Left lung (tissue), 10 donors: ENCODE measurements around the gene KRT32. TPM values are rescaled to one million over a fixed set of nuclear protein-coding genes. Genes with fewer than 3 reads are reported as not detected.

Source experiments
- ATAC-seq: fragments of 200-7000 bp; cut with Tn5 transposase; one replicate; pipeline ENCODE4 v1.9.1; 2020; ENCODE audit warnings: moderate library complexity
- DNase-seq, 4 donors: peaks; one replicate each; pipeline ENCODE4 v3.0.0-alpha.2; 2013 to 2020
- H3K27ac ChIP-seq, 2 donors: fragments of 200-600 bp; sonication (generic) in 1 of 2; one replicate each; pipeline versions ENCODE4 v1.5.0 to v1.8.0; 2020 to 2021
- H3K27me3 ChIP-seq, 2 donors: fragments of 200-600 bp; sonication (generic) in 1 of 2; one replicate each; pipeline versions ENCODE4 v1.5.0 to v1.8.0; 2020 to 2021
- H3K36me3 ChIP-seq, 2 donors: fragments of 200-600 bp; sonication (generic) in 1 of 2; one replicate each; pipeline versions ENCODE4 v1.5.0 to v1.8.0; 2020 to 2021
- H3K4me1 ChIP-seq, 2 donors: fragments of 200-600 bp; one replicate each; pipeline ENCODE4 v1.8.0; 2021
- H3K4me3 ChIP-seq, 2 donors: fragments of 200-600 bp; sonication (generic) in 1 of 2; one replicate each; pipeline versions ENCODE4 v1.5.0 to v1.8.0; 2020 to 2021; ENCODE audit warnings: mild to moderate bottlenecking in 1 of 2
- H3K9me3 ChIP-seq, 2 donors: fragments of 200-600 bp; sonication (generic) in 1 of 2; one replicate each; pipeline versions ENCODE4 v1.5.0 to v1.8.0; 2020 to 2021
- intact Hi-C, 2 donors: fragments of 100-400 bp; cut with DNase I; formaldehyde crosslinking; loops; one replicate each; pipeline versions ENCODE4 v1.11.2 to v1.14.2; 2022
- polyA plus RNA-seq, 6 donors: library from polyadenylated mRNA; unstranded; fragments of 120-200 nt; gene quantifications; one replicate each; pipeline ENCODE4 v1.2.1, GENCODE V29; 2013; ENCODE audit not compliant: insufficient read length in 6 of 6
- total RNA-seq, 2 donors: library from RNA; stranded (reverse); fragmentation: NEBNext Ultra II Directional; extraction: Animal tissue kit (Norgen Biotek cat#: 25700); gene quantifications; one replicate each; pipeline ENCODE4 v1.2.1, GENCODE V29; 2021
- TF ChIP-seq, protein P1 (sequence below), 2 donors: fragments of 200-600 bp; sonication (generic) in 1 of 2; IDR thresholded peaks; one replicate each; pipeline versions ENCODE4 v1.5.0 to v1.8.0; 2021; ENCODE audit warnings: antibody characterized with exemption in 2 of 2
- donor health status: DM: no; HTN: yes; CAD: no.
- donor health status: DM: no; HTN: no; CAD: no.

Gene KRT32
- total and polyA plus RNA-seq, 8 donors = not detected

DNA sequence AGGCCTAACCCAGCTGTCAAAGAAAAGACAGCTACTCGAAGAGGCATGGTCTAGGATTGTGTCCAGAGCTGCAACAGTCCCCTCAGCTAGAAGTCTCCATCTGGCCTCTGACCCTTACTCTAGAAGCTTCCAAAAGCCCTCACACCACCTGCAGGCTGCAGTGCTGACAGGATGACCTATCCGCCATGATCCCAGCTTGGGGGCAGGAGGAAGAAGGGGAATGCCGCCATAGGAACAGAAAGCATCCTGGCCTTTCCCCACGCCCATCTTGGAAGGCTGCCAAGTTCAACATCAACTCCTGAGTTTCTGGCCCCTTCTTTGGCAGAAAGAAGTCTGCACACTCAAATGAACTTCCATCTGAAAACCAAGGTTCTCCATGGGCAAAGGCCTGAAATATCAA lies 25.6 kb upstream of the KRT32 start:
- Histone ChIP-seq H3K27ac (no peak overlapping the region), H3K4me3 (no peak overlapping the region), H3K27me3 (no peaks in the 10 kb centered on the region), H3K36me3 (no peaks in the 10 kb centered on the region), H3K9me3 (no peaks in the 10 kb centered on the region), H3K4me1 (peaks cover 5 to 32% of the 10 kb centered on the region in 2 donors)
- ATAC-seq (no peak), DNase-seq (peak in 2 of 4 donors; percentile 22 to 61)
- TF ChIP-seq, protein P1, sequence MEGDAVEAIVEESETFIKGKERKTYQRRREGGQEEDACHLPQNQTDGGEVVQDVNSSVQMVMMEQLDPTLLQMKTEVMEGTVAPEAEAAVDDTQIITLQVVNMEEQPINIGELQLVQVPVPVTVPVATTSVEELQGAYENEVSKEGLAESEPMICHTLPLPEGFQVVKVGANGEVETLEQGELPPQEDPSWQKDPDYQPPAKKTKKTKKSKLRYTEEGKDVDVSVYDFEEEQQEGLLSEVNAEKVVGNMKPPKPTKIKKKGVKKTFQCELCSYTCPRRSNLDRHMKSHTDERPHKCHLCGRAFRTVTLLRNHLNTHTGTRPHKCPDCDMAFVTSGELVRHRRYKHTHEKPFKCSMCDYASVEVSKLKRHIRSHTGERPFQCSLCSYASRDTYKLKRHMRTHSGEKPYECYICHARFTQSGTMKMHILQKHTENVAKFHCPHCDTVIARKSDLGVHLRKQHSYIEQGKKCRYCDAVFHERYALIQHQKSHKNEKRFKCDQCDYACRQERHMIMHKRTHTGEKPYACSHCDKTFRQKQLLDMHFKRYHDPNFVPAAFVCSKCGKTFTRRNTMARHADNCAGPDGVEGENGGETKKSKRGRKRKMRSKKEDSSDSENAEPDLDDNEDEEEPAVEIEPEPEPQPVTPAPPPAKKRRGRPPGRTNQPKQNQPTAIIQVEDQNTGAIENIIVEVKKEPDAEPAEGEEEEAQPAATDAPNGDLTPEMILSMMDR (IDR thresholded peaks at IDR 0.05) = no peak
- intact Hi-C loops = no loop called here

DNA sequence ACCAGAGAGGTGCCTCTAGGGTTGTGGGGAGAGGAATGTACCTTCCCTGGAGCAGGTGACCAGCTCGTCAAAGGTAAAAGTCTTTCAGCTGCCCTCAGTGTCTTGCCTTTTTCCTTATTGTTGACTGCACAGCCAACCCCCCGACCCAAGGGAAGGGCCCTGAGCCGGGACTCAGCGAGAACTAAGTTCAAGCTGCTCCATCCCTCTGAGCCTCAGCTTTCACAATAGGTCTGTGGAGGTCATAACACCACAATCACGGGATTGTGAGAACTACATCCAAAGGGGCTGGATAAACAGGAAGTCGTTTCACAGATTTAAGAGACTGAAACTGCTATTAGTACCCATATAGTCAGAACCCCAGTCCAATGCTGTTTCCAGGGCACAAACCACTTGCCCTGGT lies 25.2 kb upstream of the KRT32 start:
- no peak overlapping the region for H3K27ac ChIP-seq
- no peaks in the 10 kb centered on the region for H3K27me3 ChIP-seq
- ATAC-seq (no peak), DNase-seq (no peak)
- peaks cover 5 to 27% of the 10 kb centered on the region in 2 donors for H3K4me1 ChIP-seq
- intact Hi-C loops = no loop called here
- no peaks in the 10 kb centered on the region for H3K36me3 ChIP-seq
- no peak overlapping the region for H3K4me3 ChIP-seq
- TF ChIP-seq, protein P1 (IDR thresholded peaks at IDR 0.05) = no peak
- H3K9me3 ChIP-seq = no peaks in the 10 kb centered on the region

DNA sequence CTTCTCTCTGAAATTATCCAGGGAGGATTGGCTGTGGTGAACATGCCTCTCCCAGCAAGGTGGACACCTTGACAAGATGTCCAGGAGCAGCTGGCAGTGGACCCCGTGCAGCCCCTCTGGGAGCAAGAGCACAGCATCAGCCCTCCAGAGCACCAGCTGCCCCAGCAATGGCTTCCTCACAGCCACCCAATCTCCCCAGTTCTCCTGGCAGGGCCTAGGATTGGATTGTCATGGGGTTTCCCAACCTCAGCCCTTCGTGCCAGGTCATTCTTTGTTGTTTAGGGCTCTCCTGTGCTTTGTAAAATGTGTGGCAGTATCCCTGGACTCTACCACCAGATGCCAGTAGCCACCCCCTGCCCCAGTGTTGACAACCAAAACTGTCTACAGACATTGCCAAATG lies 24.3 kb upstream of the KRT32 start:
- ATAC-seq (no peak), DNase-seq (no peak)
- intact Hi-C loops = no loop called here
- TF ChIP-seq, protein P1 (IDR thresholded peaks at IDR 0.05) = no peak
- Histone ChIP-seq H3K27ac (no peak overlapping the region), H3K9me3 (no peaks in the 10 kb centered on the region), H3K27me3 (peaks cover 0 to 7% of the 10 kb centered on the region in 2 donors), H3K4me3 (no peak overlapping the region), H3K36me3 (no peaks in the 10 kb centered on the region), H3K4me1 (peaks cover 5 to 19% of the 10 kb centered on the region in 2 donors)

DNA sequence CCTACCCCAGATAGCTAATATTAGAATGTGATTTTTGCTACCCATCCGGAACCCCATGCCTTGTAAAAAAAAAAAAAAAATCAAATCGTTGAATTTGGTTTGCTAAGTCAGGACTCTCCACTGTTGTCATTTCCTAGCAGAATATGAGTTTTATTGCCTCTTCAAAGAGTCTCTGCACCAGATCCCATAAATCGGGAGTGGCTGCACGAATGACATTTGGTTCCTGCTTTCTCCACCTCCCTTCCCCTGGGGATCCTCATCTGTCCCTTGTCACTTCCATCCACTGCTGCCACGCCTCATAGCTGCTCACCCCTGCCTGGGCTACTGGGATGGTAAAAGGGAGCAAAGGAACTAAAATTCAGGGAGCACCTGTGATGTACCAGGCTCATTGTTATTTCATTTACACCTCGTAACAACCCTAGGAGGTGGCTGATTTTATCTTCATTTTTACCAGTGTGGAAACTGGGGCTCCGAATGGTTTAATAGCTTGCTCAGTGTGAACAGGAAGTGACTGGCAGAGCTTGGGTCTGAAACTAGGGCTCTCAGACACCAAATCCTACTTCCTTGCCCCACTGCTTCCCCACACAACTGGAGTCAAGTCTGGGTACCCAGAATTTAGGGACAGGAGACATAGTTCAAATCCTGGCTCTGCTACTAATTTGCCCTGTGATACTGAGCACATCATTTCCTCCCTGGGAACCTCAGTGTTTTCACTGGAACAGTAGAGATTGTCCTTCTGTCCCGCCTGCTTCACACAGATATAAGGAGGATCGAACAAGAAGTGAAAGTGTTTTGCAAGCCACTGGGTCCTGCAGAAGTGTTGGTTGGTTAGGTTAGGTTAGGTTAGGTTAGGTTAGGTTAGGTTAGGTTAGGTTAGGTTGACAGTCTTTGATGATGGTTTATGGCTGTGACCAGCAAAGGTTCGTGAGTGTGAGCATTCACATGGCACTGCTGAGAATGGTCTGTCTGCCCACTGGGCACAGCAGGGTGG lies 23.1 kb upstream of the KRT32 start:
- Histone ChIP-seq H3K36me3 (no peaks in the 10 kb centered on the region), H3K9me3 (no peaks in the 10 kb centered on the region), H3K4me3 (no peak overlapping the region), H3K27ac (no peak overlapping the region), H3K4me1 (peaks cover 5 to 15% of the 10 kb centered on the region in 2 donors), H3K27me3 (peaks cover 0 to 12% of the 10 kb centered on the region in 2 donors)
- intact Hi-C loops = no loop called here
- no peak for DNase-seq
- TF ChIP-seq, protein P1 (IDR thresholded peaks at IDR 0.05) = no peak
- ATAC-seq = no peak

DNA sequence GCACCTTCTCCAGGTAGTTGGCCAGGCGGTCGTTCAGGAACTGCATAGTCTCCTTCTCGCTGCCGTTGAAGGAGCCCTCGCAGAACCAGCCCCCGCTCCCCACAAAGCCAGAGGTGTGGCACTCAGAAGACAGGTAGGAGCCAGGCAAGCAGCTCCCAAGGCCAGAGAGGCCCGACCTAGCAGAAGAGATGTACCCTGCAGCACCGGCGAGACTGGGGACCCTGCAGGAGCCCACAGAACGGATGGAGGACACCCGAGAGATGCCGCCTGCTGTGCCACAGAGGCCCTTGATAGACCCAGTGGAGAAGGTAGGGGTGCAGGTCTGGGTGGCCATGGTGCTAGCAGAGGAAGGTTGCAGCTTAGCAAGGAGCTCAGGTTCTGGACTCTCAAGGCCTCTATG lies 22.3 kb upstream of the KRT32 start, which contains the start of gene KRT36:
Gene KRT36 (minus strand): TSS at position 380 of the 400 bp plus-strand sequence. CDS start 46 bp downstream, at position 334.
- TF ChIP-seq, protein P1 (IDR thresholded peaks at IDR 0.05) = no peak
- no peak for ATAC-seq

More for the DNA sequence above, 22.3 kb upstream of the KRT32 start, which contains the start of gene KRT36:
- no peaks in the 10 kb centered on the region for H3K36me3 ChIP-seq
- intact Hi-C loops = no loop called here
- peaks cover 5 to 15% of the 10 kb centered on the region in 2 donors for H3K4me1 ChIP-seq
- no peak within 1 kb of the TSS for H3K4me3 ChIP-seq
- no peak for DNase-seq
- H3K9me3 ChIP-seq = no peaks in the 10 kb centered on the region
- H3K27me3 ChIP-seq = peaks cover 0 to 12% of the 10 kb centered on the region in 2 donors
- no peak within 1 kb of the TSS for H3K27ac ChIP-seq
